Lower lobe of right lung (tissue), 2 donors: ENCODE data around the gene ACE. TPM values are rescaled to one million over a fixed set of nuclear protein-coding genes. Genes with fewer than 3 reads are reported as not detected.

ENCODE experiments used
- ATAC-seq, 2 donors: fragments of 200-7000 bp; cut with Tn5 transposase; one replicate each; pipeline ENCODE4 v1.9.1; 2020 to 2022; ENCODE audit warnings: mild to moderate bottlenecking in 2 of 2, moderate library complexity in 2 of 2
- DNase-seq: peaks from one replicate; pipeline ENCODE4 v3.0.0-alpha.2; 2020
- H3K27ac ChIP-seq: fragments of 200-600 bp; one replicate; pipeline ENCODE4 v1.8.0; 2022
- H3K27me3 ChIP-seq: fragments of 200-600 bp; one replicate; pipeline ENCODE4 v1.8.0; 2022; ENCODE audit warnings: low read depth
- H3K36me3 ChIP-seq: fragments of 200-600 bp; one replicate; pipeline ENCODE4 v1.8.0; 2022; ENCODE audit warnings: mild to moderate bottlenecking
- H3K4me1 ChIP-seq: fragments of 200-600 bp; one replicate; pipeline ENCODE4 v1.8.0; 2022
- H3K4me3 ChIP-seq: fragments of 200-600 bp; one replicate; pipeline ENCODE4 v1.8.0; 2022; ENCODE audit warnings: mild to moderate bottlenecking
- H3K9me3 ChIP-seq: fragments of 200-600 bp; one replicate; pipeline ENCODE4 v1.8.0; 2022
- intact Hi-C: fragments of 100-400 bp; cut with DNase I; formaldehyde crosslinking; loops from one replicate; pipeline ENCODE4 v1.11.0; 2022
- total RNA-seq: library from RNA; stranded (reverse); fragmentation: NEBNext Ultra II Directional; extraction: Animal tissue kit (Norgen Biotek cat#: 25700); gene quantifications from one replicate; pipeline ENCODE4 v1.2.1, GENCODE V29; 2021
- TF ChIP-seq, protein P1 (sequence below): fragments of 200-600 bp; IDR thresholded peaks from one replicate; pipeline ENCODE4 v1.8.0; 2022; ENCODE audit warnings: antibody characterized with exemption, mild to moderate bottlenecking
- donor health status: DM: no; HTN: yes; CAD: no; lungs with severe emphysema.

ACE gene
- total RNA-seq, 1 donor from 2014 or later, result 90.7 TPM

DNA sequence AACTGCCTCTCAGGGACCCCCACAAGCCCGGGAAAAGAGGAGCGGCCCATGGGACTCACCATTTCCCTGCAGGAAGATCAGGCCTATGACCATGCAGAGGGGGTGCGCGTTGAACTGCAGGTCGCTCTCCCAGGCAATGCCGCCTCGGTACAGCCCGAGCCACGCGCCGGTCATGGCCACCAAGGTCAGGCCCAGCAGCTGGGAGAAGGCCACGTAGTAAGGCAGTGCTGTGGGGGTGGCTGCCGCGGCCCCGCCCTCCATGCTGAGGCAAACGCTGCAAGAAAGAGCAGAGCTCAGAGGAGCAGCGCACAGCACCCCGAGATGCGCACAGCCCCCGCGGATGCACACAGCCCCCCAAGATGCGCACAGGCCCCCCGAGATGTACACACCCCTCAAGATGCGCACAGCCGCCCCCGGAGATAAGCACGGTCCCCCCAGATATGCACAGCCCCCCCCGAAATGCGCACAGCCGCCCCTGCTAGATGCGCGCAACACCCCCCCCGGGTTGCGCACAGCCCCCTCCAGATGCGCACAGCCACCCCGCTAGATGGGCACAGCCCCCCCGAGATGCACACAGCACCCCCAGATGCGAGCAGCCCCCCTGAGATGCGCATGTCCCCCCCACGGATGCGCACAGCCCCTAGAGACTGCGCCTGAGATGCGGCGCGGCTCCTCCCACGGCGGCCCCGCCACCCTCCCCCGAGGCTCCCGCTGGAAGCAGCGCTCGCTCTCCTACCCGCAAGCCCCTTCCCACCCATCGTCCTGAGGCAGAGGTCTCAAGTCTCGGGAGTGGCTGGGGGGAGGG, 39.4 kb upstream of the ACE start:
- no peaks in the 10 kb centered on the region for H3K9me3 ChIP-seq
- ATAC-seq (no peak), DNase-seq (no peak)
- H3K4me1 ChIP-seq, result peaks cover 81% of the 10 kb centered on the region
- H3K4me3 ChIP-seq, result no peak overlapping the region
- TF ChIP-seq, protein P1, sequence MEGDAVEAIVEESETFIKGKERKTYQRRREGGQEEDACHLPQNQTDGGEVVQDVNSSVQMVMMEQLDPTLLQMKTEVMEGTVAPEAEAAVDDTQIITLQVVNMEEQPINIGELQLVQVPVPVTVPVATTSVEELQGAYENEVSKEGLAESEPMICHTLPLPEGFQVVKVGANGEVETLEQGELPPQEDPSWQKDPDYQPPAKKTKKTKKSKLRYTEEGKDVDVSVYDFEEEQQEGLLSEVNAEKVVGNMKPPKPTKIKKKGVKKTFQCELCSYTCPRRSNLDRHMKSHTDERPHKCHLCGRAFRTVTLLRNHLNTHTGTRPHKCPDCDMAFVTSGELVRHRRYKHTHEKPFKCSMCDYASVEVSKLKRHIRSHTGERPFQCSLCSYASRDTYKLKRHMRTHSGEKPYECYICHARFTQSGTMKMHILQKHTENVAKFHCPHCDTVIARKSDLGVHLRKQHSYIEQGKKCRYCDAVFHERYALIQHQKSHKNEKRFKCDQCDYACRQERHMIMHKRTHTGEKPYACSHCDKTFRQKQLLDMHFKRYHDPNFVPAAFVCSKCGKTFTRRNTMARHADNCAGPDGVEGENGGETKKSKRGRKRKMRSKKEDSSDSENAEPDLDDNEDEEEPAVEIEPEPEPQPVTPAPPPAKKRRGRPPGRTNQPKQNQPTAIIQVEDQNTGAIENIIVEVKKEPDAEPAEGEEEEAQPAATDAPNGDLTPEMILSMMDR, result no peak
- no peak overlapping the region for H3K27ac ChIP-seq
- no peaks in the 10 kb centered on the region for H3K27me3 ChIP-seq
- peaks cover 7% of the 10 kb centered on the region for H3K36me3 ChIP-seq
- intact Hi-C loops, result no loop called here

DNA sequence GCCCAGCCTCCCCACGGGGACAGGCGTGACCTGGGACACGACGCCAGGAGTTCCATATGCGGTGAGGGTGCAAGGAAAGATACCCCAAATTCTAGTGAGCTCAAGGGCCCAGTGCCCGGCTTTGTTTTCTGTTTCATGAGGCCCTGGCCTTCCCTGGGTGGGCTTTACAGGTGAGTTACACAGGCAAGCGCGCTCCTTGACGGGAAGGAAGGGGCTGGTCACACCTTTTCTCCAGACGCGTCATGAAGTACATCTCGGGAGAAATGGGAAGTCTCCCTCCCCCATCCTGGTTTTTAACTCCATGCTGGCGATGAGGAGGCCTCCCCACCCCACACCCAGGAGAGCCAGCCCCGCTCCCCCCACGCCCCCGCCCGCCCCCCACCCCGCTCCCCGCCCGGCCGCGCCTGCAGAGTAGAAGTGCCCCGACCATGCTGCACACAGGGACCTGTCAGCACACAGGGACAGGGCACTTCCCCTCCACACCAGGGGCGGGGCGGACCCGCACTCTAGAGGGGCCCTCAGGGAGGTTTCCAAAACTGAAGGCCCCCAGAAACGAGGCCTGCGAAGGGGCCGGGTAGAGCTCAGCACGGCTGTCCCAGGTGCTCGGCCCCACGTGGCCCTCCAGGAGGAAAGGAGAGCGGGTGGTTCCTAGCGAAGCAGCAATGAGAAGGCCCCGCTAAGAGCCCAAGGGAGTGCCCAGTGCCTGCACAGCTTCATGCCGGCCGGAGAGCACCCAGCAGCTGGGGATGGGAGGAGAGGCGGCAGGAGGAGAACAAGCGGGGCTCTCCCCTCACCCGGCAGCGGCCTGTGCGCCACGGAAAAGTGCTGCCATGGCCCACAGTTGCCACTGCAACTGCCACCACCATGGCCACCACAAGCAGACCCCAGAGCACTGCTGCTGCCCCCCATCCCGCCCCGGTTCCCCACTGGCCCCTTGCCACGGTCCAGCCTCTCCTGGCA, 38.5 kb upstream of the ACE start:
- Histone ChIP-seq H3K36me3 (peaks cover 7% of the 10 kb centered on the region), H3K9me3 (no peaks in the 10 kb centered on the region), H3K4me3 (no peak overlapping the region), H3K27ac (peak overlapping the region; percentile 71), H3K4me1 (peaks cover 76% of the 10 kb centered on the region), H3K27me3 (no peaks in the 10 kb centered on the region)
- TF ChIP-seq, protein P1, result no peak
- intact Hi-C loops, result no loop called here
- DNase-seq (no peak), ATAC-seq (no peak)

DNA sequence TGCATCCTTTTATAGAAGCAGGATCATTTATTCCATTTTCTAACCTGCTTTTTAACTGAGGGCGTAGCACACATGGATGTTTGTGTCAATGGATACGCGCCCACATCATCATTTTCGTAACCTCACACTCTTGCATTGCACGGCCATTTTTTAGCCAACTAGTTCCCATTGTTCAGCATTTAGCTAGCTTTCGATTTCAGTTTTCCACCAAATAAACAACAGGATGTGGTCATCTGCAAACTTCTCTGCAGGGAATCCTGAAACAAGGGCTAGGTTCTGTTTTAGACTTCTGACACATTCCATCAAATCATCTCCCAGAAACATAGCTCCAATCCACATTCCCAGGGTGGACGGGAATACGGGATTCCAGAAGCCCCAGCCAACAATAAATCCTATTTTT, 37.2 kb upstream of the ACE start:
- TF ChIP-seq, protein P1, result no peak
- DNase-seq (no peak), ATAC-seq (no peak)
- H3K36me3 ChIP-seq, result peaks cover 7% of the 10 kb centered on the region
- peaks cover 64% of the 10 kb centered on the region for H3K4me1 ChIP-seq
- no peak overlapping the region for H3K4me3 ChIP-seq
- no peaks in the 10 kb centered on the region for H3K9me3 ChIP-seq
- intact Hi-C loops, result no loop called here
- H3K27me3 ChIP-seq, result no peaks in the 10 kb centered on the region
- peak overlapping the region; percentile 71 for H3K27ac ChIP-seq

DNA sequence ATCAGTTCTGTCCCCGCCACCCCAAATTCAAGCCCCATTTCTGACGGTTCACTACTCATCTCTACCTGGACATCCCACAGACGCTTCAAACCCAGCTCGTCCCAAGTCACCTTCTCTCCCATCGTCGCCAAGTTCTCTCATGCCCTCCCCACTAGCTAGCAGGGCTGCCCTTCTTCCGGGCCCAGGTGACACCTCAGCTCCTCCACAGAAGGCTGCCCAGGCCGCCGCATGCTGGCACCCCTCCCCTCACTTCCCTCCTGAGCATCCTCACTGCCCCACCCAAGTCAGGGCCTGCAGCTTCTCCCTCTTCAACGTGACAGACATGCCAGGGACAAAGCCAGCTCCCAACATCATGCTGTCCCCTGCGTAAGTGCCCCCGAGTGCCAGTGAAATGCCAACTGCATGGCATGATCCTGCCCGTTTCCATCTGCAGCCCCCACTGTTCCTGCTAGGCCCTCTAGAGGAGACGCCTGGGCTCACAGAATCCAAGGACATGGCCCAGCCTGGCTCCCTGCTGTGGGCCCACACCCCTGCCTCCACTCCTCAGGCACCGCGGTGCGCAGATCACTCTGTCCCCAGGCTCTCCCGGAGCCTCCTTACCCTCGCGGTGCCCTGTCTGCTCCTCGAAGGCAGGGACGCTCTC, 36.6 kb upstream of the ACE start:
- DNase-seq (no peak), ATAC-seq (no peak)
- intact Hi-C loops, result no loop called here
- Histone ChIP-seq H3K27ac (peak overlapping the region; percentile 71), H3K36me3 (peaks cover 7% of the 10 kb centered on the region), H3K4me1 (peaks cover 64% of the 10 kb centered on the region), H3K9me3 (no peaks in the 10 kb centered on the region), H3K27me3 (no peaks in the 10 kb centered on the region), H3K4me3 (no peak overlapping the region)
- TF ChIP-seq, protein P1, result no peak

DNA sequence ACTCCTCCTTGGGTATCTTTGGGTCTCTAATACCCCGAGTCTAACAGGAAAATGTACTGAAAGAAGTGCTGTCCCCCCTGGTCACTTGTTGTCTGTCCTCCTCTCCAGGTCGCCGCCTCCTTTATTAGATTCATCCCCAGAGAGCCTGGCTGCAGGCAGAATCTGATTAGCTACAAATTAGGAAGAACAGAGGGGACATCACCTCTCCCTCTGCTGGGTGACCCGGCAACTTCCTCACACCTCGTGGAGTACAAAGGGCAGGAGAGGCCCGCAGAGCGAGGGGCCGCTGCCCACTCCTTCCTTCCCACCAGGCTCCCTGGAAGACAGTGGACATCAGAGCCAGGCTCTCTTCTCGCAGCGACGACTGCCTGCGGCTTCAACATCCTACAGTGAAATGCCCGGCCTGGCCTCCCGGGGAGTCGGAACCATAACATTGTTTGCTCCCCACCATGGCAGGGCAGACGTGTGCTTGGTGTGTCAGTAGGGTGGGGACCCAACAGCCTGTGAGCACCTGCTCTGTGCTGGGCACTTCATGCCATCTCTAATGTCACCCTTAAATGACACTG, 36.0 kb upstream of the ACE start:
- Histone ChIP-seq H3K4me3 (no peak overlapping the region), H3K36me3 (peaks cover 7% of the 10 kb centered on the region), H3K4me1 (peaks cover 63% of the 10 kb centered on the region), H3K27me3 (no peaks in the 10 kb centered on the region), H3K9me3 (no peaks in the 10 kb centered on the region), H3K27ac (peak overlapping the region; percentile 71)
- DNase-seq, result no peak
- intact Hi-C loops, result no loop called here
- no peak for ATAC-seq
- TF ChIP-seq, protein P1, result no peak
